PC-3 (cell line): Measurements from ENCODE around the gene CNPY1. TPM values are rescaled to one million over a fixed set of nuclear protein-coding genes. Genes with fewer than 3 reads are reported as not detected.

ENCODE experiments used
- ATAC-seq: fragments of 200-7000 bp; cut with Tn5 transposase; 2 replicates; pipeline ENCODE4 v1.9.1; 2020; ENCODE audit warnings: mild to moderate bottlenecking, moderate library complexity
- BruUV-seq: library from RNA; stranded (reverse); fragments of 400-500 nt; replicated peaks from 2 replicates; lab custom pipeline; 2021; lab: Mats Ljungman, UMichigan
- CTCF ChIA-PET: fragments of 300-600 bp; sonication (Branson Sonifier 250); formaldehyde crosslinking; loops from one replicate; lab custom pipeline; 2022; ENCODE audit warnings: antibody characterized with exemption; lab: Charles Lee
- POLR2A ChIA-PET: fragments of 300-600 bp; sonication (Branson Sonifier 250); formaldehyde crosslinking; loops from one replicate; lab custom pipeline; 2022; ENCODE audit warnings: antibody characterized with exemption; ENCODE audit not compliant: unreplicated experiment; lab: Charles Lee
- DNase-seq: peaks from one replicate; pipeline ENCODE4 v3.0.0-alpha.2; 2015
- H2AFZ ChIP-seq: fragments of 300-600 bp; sonication (generic); 2 replicates; pipeline ENCODE4 v1.6.0; 2016; ENCODE audit warnings: antibody characterized with exemption, low read length
- H3F3A ChIP-seq: fragments of 300-600 bp; sonication (generic); one replicate; pipeline ENCODE4 v1.6.0; 2017; ENCODE audit warnings: antibody characterized with exemption, low read length, control low read depth, mild to moderate bottlenecking; ENCODE audit not compliant: unreplicated experiment
- H3K27ac ChIP-seq: fragments of 300-600 bp; sonication (generic); 2 replicates; pipeline ENCODE4 v1.5.1; 2016; ENCODE audit warnings: mild to moderate bottlenecking, low read length
- H3K27me3 ChIP-seq: fragments of 300-600 bp; sonication (generic); 2 replicates; pipeline ENCODE4 v1.6.1; 2016; ENCODE audit warnings: low read length, mixed read lengths
- H3K36me3 ChIP-seq: fragments of 300-600 bp; sonication (generic); 2 replicates; pipeline ENCODE4 v1.6.1; 2016; ENCODE audit warnings: low read depth, mixed run types, low read length, mixed read lengths
- H3K4me1 ChIP-seq: fragments of 300-600 bp; sonication (generic); 2 replicates; pipeline ENCODE4 v1.5.1; 2016; ENCODE audit warnings: low read length; ENCODE audit not compliant: insufficient read depth
- H3K4me2 ChIP-seq: fragments of 300-600 bp; sonication (generic); 2 replicates; pipeline ENCODE4 v1.6.0; 2016; ENCODE audit warnings: low read length
- H3K4me3 ChIP-seq: fragments of 300-600 bp; sonication (generic); 2 replicates; pipeline ENCODE4 v1.5.1; 2016; ENCODE audit warnings: mild to moderate bottlenecking, low read length, mixed read lengths
- H3K79me2 ChIP-seq: fragments of 300-600 bp; sonication (generic); 2 replicates; pipeline ENCODE4 v1.6.1; 2017; ENCODE audit warnings: low read length, mixed read lengths
- H3K9ac ChIP-seq: fragments of 300-600 bp; sonication (generic); 2 replicates; pipeline ENCODE4 v1.6.0; 2016; ENCODE audit warnings: mild to moderate bottlenecking, low read length
- H3K9me2 ChIP-seq: fragments of 300-600 bp; sonication (generic); replicated peaks from 2 replicates; pipeline ENCODE4 v1.6.1; 2016; ENCODE audit warnings: mixed run types, low read length, mixed read lengths
- H3K9me3 ChIP-seq: fragments of 300-600 bp; sonication (generic); 2 replicates; pipeline ENCODE4 v1.6.1; 2016; ENCODE audit warnings: low read length, mixed read lengths
- H4K20me1 ChIP-seq: fragments of 300-600 bp; sonication (generic); 2 replicates; pipeline ENCODE4 v1.6.1; 2016; ENCODE audit warnings: low read length, mixed read lengths
- EZH2 ChIP-seq: fragments of 300-600 bp; sonication (generic); IDR thresholded peaks from one replicate; pipeline ENCODE4 v1.6.1; 2017; ENCODE audit warnings: antibody characterized with exemption, mild to moderate bottlenecking, low read length; ENCODE audit not compliant: unreplicated experiment
- EZH2phosphoT487 ChIP-seq: fragments of 300-600 bp; sonication (generic); IDR thresholded peaks from 2 replicates; pipeline ENCODE4 v1.6.1; 2018; ENCODE audit warnings: mild to moderate bottlenecking, antibody characterized with exemption, low read length, borderline replicate concordance
- intact Hi-C: fragments of 100-400 bp; cut with micrococcal nuclease; formaldehyde crosslinking; loops from 2 replicates; pipeline ENCODE4 v1.9.0; 2023
- total RNA-seq: library from RNA; depleted of rRNA; stranded (reverse); fragments of >200 nt; gene quantifications from 2 replicates; pipeline ENCODE4 v1.2.3, GENCODE V29; 2014
- TF ChIP-seq, protein P1 (sequence below): fragments of 300-600 bp; sonication (generic); conservative IDR thresholded peaks from 2 replicates; pipeline ENCODE4 v1.5.1; 2017; ENCODE audit warnings: antibody characterized with exemption, low read depth, mild to moderate bottlenecking, low read length

Gene CNPY1
- total RNA-seq, 1 experiment from 2014 or later: not detected

DNA sequence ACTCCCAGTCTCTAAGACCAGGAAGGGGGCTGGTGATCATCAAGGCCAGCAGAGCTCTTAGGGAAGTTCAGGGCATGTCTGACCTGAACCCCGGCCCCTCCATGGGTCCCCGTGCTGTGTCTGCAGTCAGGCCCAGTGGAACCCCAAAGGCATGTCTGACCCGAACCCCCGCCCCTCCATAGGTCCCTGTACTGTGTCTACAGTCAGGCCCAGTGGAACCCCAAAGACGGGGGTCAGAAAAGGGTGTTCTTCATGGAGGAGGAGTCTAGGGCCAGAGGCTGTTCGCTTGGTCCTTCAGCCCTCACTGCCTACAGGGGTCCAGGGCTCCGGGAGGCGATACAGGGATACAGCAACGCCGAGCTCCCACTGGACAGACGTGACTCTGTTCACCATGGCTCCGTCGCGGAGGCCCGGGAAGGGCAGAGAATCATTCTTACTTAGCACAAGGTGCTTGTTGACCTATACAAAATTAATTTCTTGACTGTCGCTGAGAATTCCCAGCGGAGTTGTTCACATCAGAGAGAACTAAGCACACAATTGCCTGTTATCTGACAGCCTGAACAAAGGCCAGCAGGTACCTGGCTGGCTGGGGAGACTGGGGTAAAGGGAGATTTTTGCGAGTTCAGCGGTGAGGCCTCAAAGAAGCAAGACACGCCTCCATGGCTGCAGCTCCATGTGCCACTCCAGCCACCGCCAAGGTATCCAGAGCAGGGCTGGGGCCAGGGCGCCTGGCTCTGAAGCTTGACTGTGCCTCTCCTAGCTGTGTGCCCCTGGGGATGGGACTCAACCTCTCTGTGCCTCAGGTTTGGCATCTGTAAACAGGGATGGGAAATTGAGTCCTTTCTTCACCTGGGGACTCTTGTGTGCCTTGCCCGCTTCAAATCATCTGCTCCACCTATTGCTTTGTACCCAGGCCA lies 61.6 kb downstream of the CNPY1 start:
- TF ChIP-seq EZH2: no peak
- TF ChIP-seq EZH2phosphoT487: no peak
- Histone ChIP-seq H3K27me3 (peaks cover 51% of the 10 kb centered on the region), H3F3A (no peaks in the 10 kb centered on the region), H4K20me1 (no peaks in the 10 kb centered on the region), H3K9me2 (no peaks in the 10 kb centered on the region), H3K36me3 (no peaks in the 10 kb centered on the region), H3K4me2 (no peak overlapping the region), H3K9me3 (no peaks in the 10 kb centered on the region), H3K4me1 (no peaks in the 10 kb centered on the region), H3K9ac (no peak overlapping the region), H3K27ac (no peak overlapping the region), H2AFZ (no peak overlapping the region), H3K4me3 (no peak overlapping the region), H3K79me2 (no peaks in the 10 kb centered on the region)
- no peak for ATAC-seq
- intact Hi-C loops: no loop called here
- no TSS peak for BruUV-seq
- POLR2A ChIA-PET: no interaction called here
- no peak for DNase-seq
- CTCF ChIA-PET: no interaction called here

DNA sequence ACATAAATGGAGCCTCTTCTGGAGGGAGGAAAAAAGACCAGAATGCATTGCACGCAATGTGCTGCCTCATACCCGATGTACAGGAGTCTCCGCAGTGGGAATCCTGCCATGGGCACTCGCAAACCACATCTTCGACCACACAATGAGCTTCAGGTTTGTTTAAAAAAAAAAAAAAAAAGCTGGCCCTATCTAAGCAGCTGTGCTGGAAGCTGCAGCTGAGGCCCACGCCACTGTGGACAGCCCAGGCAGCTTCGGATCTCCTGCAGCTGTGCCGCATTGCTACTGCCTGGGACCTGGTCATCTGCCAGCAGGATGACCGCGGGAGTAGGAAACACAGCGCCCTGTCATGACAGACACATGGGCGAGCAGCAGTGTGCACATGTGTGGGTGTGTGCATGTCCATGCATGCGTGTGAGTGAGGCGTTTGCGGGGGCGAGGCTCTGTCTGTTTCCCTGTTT lies 62.5 kb downstream of the CNPY1 start:
- Histone ChIP-seq H3K9me3 (no peaks in the 10 kb centered on the region), H3F3A (no peaks in the 10 kb centered on the region), H3K79me2 (no peaks in the 10 kb centered on the region), H3K4me1 (no peaks in the 10 kb centered on the region), H3K36me3 (no peaks in the 10 kb centered on the region), H3K27ac (no peak overlapping the region), H3K27me3 (peaks cover 46% of the 10 kb centered on the region), H4K20me1 (no peaks in the 10 kb centered on the region), H3K4me2 (no peak overlapping the region), H3K9me2 (no peaks in the 10 kb centered on the region), H2AFZ (no peak overlapping the region), H3K4me3 (no peak overlapping the region), H3K9ac (no peak overlapping the region)
- intact Hi-C loops: no loop called here
- POLR2A ChIA-PET: no interaction called here
- CTCF ChIA-PET: no interaction called here
- TF ChIP-seq EZH2: no peak
- TF ChIP-seq, protein P1, sequence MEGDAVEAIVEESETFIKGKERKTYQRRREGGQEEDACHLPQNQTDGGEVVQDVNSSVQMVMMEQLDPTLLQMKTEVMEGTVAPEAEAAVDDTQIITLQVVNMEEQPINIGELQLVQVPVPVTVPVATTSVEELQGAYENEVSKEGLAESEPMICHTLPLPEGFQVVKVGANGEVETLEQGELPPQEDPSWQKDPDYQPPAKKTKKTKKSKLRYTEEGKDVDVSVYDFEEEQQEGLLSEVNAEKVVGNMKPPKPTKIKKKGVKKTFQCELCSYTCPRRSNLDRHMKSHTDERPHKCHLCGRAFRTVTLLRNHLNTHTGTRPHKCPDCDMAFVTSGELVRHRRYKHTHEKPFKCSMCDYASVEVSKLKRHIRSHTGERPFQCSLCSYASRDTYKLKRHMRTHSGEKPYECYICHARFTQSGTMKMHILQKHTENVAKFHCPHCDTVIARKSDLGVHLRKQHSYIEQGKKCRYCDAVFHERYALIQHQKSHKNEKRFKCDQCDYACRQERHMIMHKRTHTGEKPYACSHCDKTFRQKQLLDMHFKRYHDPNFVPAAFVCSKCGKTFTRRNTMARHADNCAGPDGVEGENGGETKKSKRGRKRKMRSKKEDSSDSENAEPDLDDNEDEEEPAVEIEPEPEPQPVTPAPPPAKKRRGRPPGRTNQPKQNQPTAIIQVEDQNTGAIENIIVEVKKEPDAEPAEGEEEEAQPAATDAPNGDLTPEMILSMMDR: no peak
- TF ChIP-seq EZH2phosphoT487: no peak
- BruUV-seq: no TSS peak
- no peak for ATAC-seq
- no peak for DNase-seq

DNA sequence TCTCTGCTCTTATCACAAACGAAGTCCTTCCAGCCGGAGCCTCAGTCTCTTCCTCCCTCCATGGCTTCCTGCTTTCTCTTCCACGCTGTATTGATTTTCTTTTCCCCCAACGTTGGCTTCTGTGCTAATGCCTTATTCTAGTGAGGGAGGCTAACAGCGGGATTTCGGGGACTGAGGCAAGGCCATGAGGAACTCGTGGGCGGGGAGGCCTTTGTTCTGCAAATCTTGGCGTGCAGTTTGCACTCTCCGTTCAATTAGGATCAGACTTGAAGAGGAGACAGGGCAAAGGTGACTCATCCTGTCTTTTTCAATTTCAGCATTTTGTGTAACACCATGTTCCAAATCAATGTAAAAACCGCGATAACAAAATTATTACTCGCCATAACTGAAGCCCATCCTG lies 63.1 kb downstream of the CNPY1 start:
- ChIA-PET CTCF (no interaction called here), POLR2A (no interaction called here)
- Histone ChIP-seq H3K79me2 (no peaks in the 10 kb centered on the region), H3K4me2 (no peak overlapping the region), H3K9me2 (no peaks in the 10 kb centered on the region), H3K27me3 (peaks cover 48% of the 10 kb centered on the region), H3K9me3 (no peaks in the 10 kb centered on the region), H3K36me3 (no peaks in the 10 kb centered on the region), H3F3A (no peaks in the 10 kb centered on the region), H4K20me1 (no peaks in the 10 kb centered on the region), H3K27ac (no peak overlapping the region), H3K4me3 (no peak overlapping the region), H3K4me1 (no peaks in the 10 kb centered on the region), H2AFZ (no peak overlapping the region), H3K9ac (no peak overlapping the region)
- BruUV-seq: no TSS peak
- no peak for DNase-seq
- TF ChIP-seq EZH2 (no peak), EZH2phosphoT487 (no peak)
- TF ChIP-seq, protein P1: no peak
- no peak for ATAC-seq
- intact Hi-C loops: no loop called here
